ENCODE data around the gene NDUFB8.
"Not testable (repeated sequence)": the region's sequence is repeated elsewhere in the genome, so short reads cannot be mapped to it uniquely, and the experiment has no call there.

Gene NDUFB8

GRCh38 chr10:100529475-100530298 is at the start of gene NDUFB8:
NDUFB8 (minus strand) TSS chr10:100529871; CDS start chr10:100529851, 20 bp downstream.
- DNase-seq (ENCODE audit: low read depth in 2 of 2) = peak; percentile 76 to 79

GRCh38 chr10:100576282-100576635 is 46.6 kb upstream of the NDUFB8 start:
- no peak for DNase-seq (ENCODE audit: low read depth in 2 of 2)

- DNase-seq (ENCODE audit: low read depth in 2 of 2) = no peak
Measured at GRCh38 chr10:100575585-100576281, 46.1 kb upstream of the NDUFB8 start.

GRCh38 chr10:100575146-100575545 is 45.5 kb upstream of the NDUFB8 start:
- not testable (repeated sequence) for DNase-seq (ENCODE audit: low read depth in 2 of 2)

GRCh38 chr10:100571084-100571856 is 41.6 kb upstream of the NDUFB8 start:
- no peak for DNase-seq (ENCODE audit: low read depth in 2 of 2)

- DNase-seq (ENCODE audit: low read depth in 2 of 2) = no peak
Measured at GRCh38 chr10:100570506-100570905, 40.8 kb upstream of the NDUFB8 start.

- DNase-seq (ENCODE audit: low read depth in 2 of 2) = no peak
Measured at GRCh38 chr10:100569687-100570481, 40.2 kb upstream of the NDUFB8 start.

GRCh38 chr10:100568912-100569311 is 39.2 kb upstream of the NDUFB8 start:
- no peak for DNase-seq (ENCODE audit: low read depth in 2 of 2)

- DNase-seq (ENCODE audit: low read depth in 2 of 2) = no peak
Measured at GRCh38 chr10:100567826-100568225, 38.2 kb upstream of the NDUFB8 start.

- no peak for DNase-seq (ENCODE audit: low read depth in 2 of 2)
Measured at GRCh38 chr10:100567249-100567648, 37.6 kb upstream of the NDUFB8 start.

- DNase-seq (ENCODE audit: low read depth in 2 of 2) = no peak
Measured at GRCh38 chr10:100566561-100566960, 36.9 kb upstream of the NDUFB8 start.

GRCh38 chr10:100565206-100565985 is 35.7 kb upstream of the NDUFB8 start:
- DNase-seq (ENCODE audit: low read depth in 2 of 2) = no peak

GRCh38 chr10:100562008-100562672 is 32.5 kb upstream of the NDUFB8 start:
- DNase-seq (ENCODE audit: low read depth in 2 of 2) = peak; percentile 65 to 68

- DNase-seq (ENCODE audit: low read depth in 2 of 2) = no peak
Measured at GRCh38 chr10:100561005-100561404, 31.3 kb upstream of the NDUFB8 start.

GRCh38 chr10:100560248-100560647 is 30.6 kb upstream of the NDUFB8 start:
- DNase-seq (ENCODE audit: low read depth in 2 of 2) = no peak

GRCh38 chr10:100554902-100555301 is 25.2 kb upstream of the NDUFB8 start:
- DNase-seq (ENCODE audit: low read depth in 2 of 2) = no peak

GRCh38 chr10:100553929-100554328 is 24.3 kb upstream of the NDUFB8 start:
- no peak for DNase-seq (ENCODE audit: low read depth in 2 of 2)

GRCh38 chr10:100551738-100552137 is 22.1 kb upstream of the NDUFB8 start:
- no peak for DNase-seq (ENCODE audit: low read depth in 2 of 2)

GRCh38 chr10:100551196-100551595 is 21.5 kb upstream of the NDUFB8 start:
- DNase-seq (ENCODE audit: low read depth in 2 of 2) = no peak

GRCh38 chr10:100544950-100545349 is 15.3 kb upstream of the NDUFB8 start:
- DNase-seq (ENCODE audit: low read depth in 2 of 2) = no peak
